Effector memory CD8-positive, alpha-beta T cell (primary cell): Measurements from ENCODE around the gene KRT72.

Experiments
- ATAC-seq: fragments of 150-1000 bp; cut with Tn5 transposase; replicated peaks from 2 replicates; pipeline ENCODE4 v1.10.0; 2021; ENCODE audit warnings: mild to moderate bottlenecking, moderate library complexity
- DNase-seq, 3 experiments: peaks; one replicate each; pipeline ENCODE4 v3.0.0; 2021
- H3K27ac Mint-ChIP-seq, 2 donors: one replicate each; pipeline ENCODE4 v1.8.0; 2022; ENCODE audit warnings: mild to moderate bottlenecking in 2 of 2, mixed read lengths in 2 of 2, moderate library complexity in 2 of 2
- H3K27me3 Mint-ChIP-seq, 2 donors: one replicate each; pipeline ENCODE4 v1.8.0; 2022; ENCODE audit warnings: mixed read lengths in 2 of 2
- H3K36me3 Mint-ChIP-seq: one replicate; pipeline ENCODE4 v1.8.0; 2022; ENCODE audit warnings: mild to moderate bottlenecking, moderate library complexity, mixed read lengths; ENCODE audit not compliant: insufficient read depth
- H3K4me1 Mint-ChIP-seq, 2 donors: one replicate each; pipeline ENCODE4 v1.8.0; 2022; ENCODE audit warnings: low read depth in 2 of 2, mixed read lengths in 2 of 2
- H3K4me3 Mint-ChIP-seq, 2 donors: one replicate each; pipeline ENCODE4 v1.8.0; 2022; ENCODE audit warnings: mild to moderate bottlenecking in 2 of 2, mixed read lengths in 2 of 2, moderate library complexity in 2 of 2
- H3K9me3 Mint-ChIP-seq, 2 donors: one replicate each; pipeline ENCODE4 v1.8.0; 2022; ENCODE audit warnings: mixed read lengths in 2 of 2

The KRT72 gene

GRCh38 chr12:52555577-52555976 lies 45.7 kb downstream of the KRT72 start:
- DNase-seq, result peak in 2 of 3 experiments; percentile 23 to 38
- H3K9me3 Mint-ChIP-seq, result no peaks in the 10 kb centered on the region

GRCh38 chr12:52552681-52553195 lies 48.5 kb downstream of the KRT72 start, which contains the start of gene KRT71:
TSS of gene KRT71 (minus strand) at chr12:52553145. CDS start at chr12:52553077, 68 bp downstream.
- ATAC-seq, result no peak
- H3K36me3 Mint-ChIP-seq, result peaks cover 3% of the 10 kb centered on the region
- H3K9me3 Mint-ChIP-seq, result no peaks in the 10 kb centered on the region
- peaks cover 28 to 45% of the 10 kb centered on the region in 2 donors for H3K4me1 Mint-ChIP-seq
- H3K27me3 Mint-ChIP-seq, result peaks cover 0 to 44% of the 10 kb centered on the region in 2 donors
- no peak for DNase-seq
- H3K4me3 Mint-ChIP-seq, result peak within 1 kb of the TSS in 1 of 2 donors; percentile 20
- H3K27ac Mint-ChIP-seq, result peak within 1 kb of the TSS in 1 of 2 donors; percentile 77

More at GRCh38 chr12:52555577-52555976, 45.7 kb downstream of the KRT72 start:
- peak overlapping the region; percentile 62 to 68 for H3K4me3 Mint-ChIP-seq
- peaks cover 0 to 43% of the 10 kb centered on the region in 2 donors for H3K27me3 Mint-ChIP-seq
- peaks cover 7% of the 10 kb centered on the region for H3K36me3 Mint-ChIP-seq
- peak overlapping the region; percentile 36 to 88 for H3K27ac Mint-ChIP-seq
- peaks cover 42 to 69% of the 10 kb centered on the region in 2 donors for H3K4me1 Mint-ChIP-seq
- ATAC-seq, result peak; percentile 41

- no peak for DNase-seq
- Mint-ChIP-seq H3K4me3 (no peak overlapping the region), H3K27ac (no peak overlapping the region), H3K36me3 (peaks cover 3% of the 10 kb centered on the region), H3K27me3 (peaks cover 0 to 46% of the 10 kb centered on the region in 2 donors), H3K9me3 (no peaks in the 10 kb centered on the region), H3K4me1 (peaks cover 28 to 46% of the 10 kb centered on the region in 2 donors)
- ATAC-seq, result no peak
These were observed 49.2 kb downstream of the KRT72 start for GRCh38 chr12:52552055-52552454.

GRCh38 chr12:52551216-52551865 lies 49.9 kb downstream of the KRT72 start:
- Mint-ChIP-seq H3K36me3 (peaks cover 3% of the 10 kb centered on the region), H3K4me3 (no peak overlapping the region), H3K4me1 (peaks cover 27 to 45% of the 10 kb centered on the region in 2 donors)

GRCh38 chr12:52546126-52546525 lies 55.1 kb downstream of the KRT72 start:
- H3K36me3 Mint-ChIP-seq, result no peaks in the 10 kb centered on the region
- H3K4me1 Mint-ChIP-seq, result peaks cover 21 to 32% of the 10 kb centered on the region in 2 donors
- no peaks in the 10 kb centered on the region for H3K9me3 Mint-ChIP-seq
- ATAC-seq, result no peak
- no peak overlapping the region for H3K27ac Mint-ChIP-seq
- no peak overlapping the region for H3K4me3 Mint-ChIP-seq
- DNase-seq, result no peak
- H3K27me3 Mint-ChIP-seq, result peaks cover 0 to 67% of the 10 kb centered on the region in 2 donors

More at GRCh38 chr12:52551216-52551865, 49.9 kb downstream of the KRT72 start:
- no peak overlapping the region for H3K27ac Mint-ChIP-seq
- no peaks in the 10 kb centered on the region for H3K9me3 Mint-ChIP-seq
- H3K27me3 Mint-ChIP-seq, result peaks cover 0 to 53% of the 10 kb centered on the region in 2 donors
- DNase-seq (no peak), ATAC-seq (no peak)

- ATAC-seq, result no peak
- Mint-ChIP-seq H3K27me3 (peaks cover 0 to 62% of the 10 kb centered on the region in 2 donors), H3K9me3 (no peaks in the 10 kb centered on the region), H3K4me3 (no peak overlapping the region), H3K27ac (no peak overlapping the region), H3K36me3 (no peaks in the 10 kb centered on the region), H3K4me1 (peaks cover 20 to 32% of the 10 kb centered on the region in 2 donors)
- DNase-seq, result no peak
These were observed 57.0 kb downstream of the KRT72 start for GRCh38 chr12:52543985-52544883.

- H3K9me3 Mint-ChIP-seq, result no peaks in the 10 kb centered on the region
- DNase-seq (no peak), ATAC-seq (no peak)
- H3K36me3 Mint-ChIP-seq, result no peaks in the 10 kb centered on the region
- peaks cover 0 to 59% of the 10 kb centered on the region in 2 donors for H3K27me3 Mint-ChIP-seq
- H3K4me1 Mint-ChIP-seq, result peaks cover 15 to 32% of the 10 kb centered on the region in 2 donors
- no peak overlapping the region for H3K4me3 Mint-ChIP-seq
- peak overlapping the region in 1 of 2 donors; percentile 41 for H3K27ac Mint-ChIP-seq
These were observed 58.4 kb downstream of the KRT72 start for GRCh38 chr12:52542785-52543318.

GRCh38 chr12:52542157-52542556 lies 59.1 kb downstream of the KRT72 start:
- Mint-ChIP-seq H3K36me3 (no peaks in the 10 kb centered on the region), H3K27ac (peak overlapping the region in 1 of 2 donors; percentile 71), H3K4me3 (no peak overlapping the region), H3K27me3 (peaks cover 0 to 60% of the 10 kb centered on the region in 2 donors), H3K4me1 (peaks cover 10 to 25% of the 10 kb centered on the region in 2 donors), H3K9me3 (no peaks in the 10 kb centered on the region)
- ATAC-seq (no peak), DNase-seq (no peak)

GRCh38 chr12:52541709-52542108 lies 59.6 kb downstream of the KRT72 start:
- Mint-ChIP-seq H3K4me1 (peaks cover 10 to 23% of the 10 kb centered on the region in 2 donors), H3K36me3 (no peaks in the 10 kb centered on the region), H3K27ac (peak overlapping the region in 1 of 2 donors; percentile 71), H3K9me3 (no peaks in the 10 kb centered on the region), H3K4me3 (no peak overlapping the region), H3K27me3 (peaks cover 0 to 57% of the 10 kb centered on the region in 2 donors)
- no peak for DNase-seq
- no peak for ATAC-seq

GRCh38 chr12:52540531-52540930 lies 60.7 kb downstream of the KRT72 start:
- Mint-ChIP-seq H3K4me1 (peaks cover 8 to 14% of the 10 kb centered on the region in 2 donors), H3K4me3 (no peak overlapping the region)
- no peak for ATAC-seq

GRCh38 chr12:52539821-52540173 lies 61.5 kb downstream of the KRT72 start:
- H3K9me3 Mint-ChIP-seq, result no peaks in the 10 kb centered on the region
- ATAC-seq, result no peak
- no peak overlapping the region for H3K4me3 Mint-ChIP-seq
- peaks cover 8 to 12% of the 10 kb centered on the region in 2 donors for H3K4me1 Mint-ChIP-seq
- no peak for DNase-seq
- no peak overlapping the region for H3K27ac Mint-ChIP-seq
- H3K27me3 Mint-ChIP-seq, result peaks cover 0 to 40% of the 10 kb centered on the region in 2 donors
- no peaks in the 10 kb centered on the region for H3K36me3 Mint-ChIP-seq

More at GRCh38 chr12:52540531-52540930, 60.7 kb downstream of the KRT72 start:
- H3K27ac Mint-ChIP-seq, result no peak overlapping the region
- no peak for DNase-seq
- H3K36me3 Mint-ChIP-seq, result no peaks in the 10 kb centered on the region
- H3K27me3 Mint-ChIP-seq, result peaks cover 0 to 48% of the 10 kb centered on the region in 2 donors
- H3K9me3 Mint-ChIP-seq, result no peaks in the 10 kb centered on the region

GRCh38 chr12:52539083-52539820 lies 62.0 kb downstream of the KRT72 start:
- no peak for DNase-seq
- no peak overlapping the region for H3K27ac Mint-ChIP-seq
- H3K9me3 Mint-ChIP-seq, result no peaks in the 10 kb centered on the region
- no peak for ATAC-seq
- no peaks in the 10 kb centered on the region for H3K36me3 Mint-ChIP-seq
- H3K27me3 Mint-ChIP-seq, result peaks cover 0 to 35% of the 10 kb centered on the region in 2 donors
- no peak overlapping the region for H3K4me3 Mint-ChIP-seq
- peaks cover 8 to 12% of the 10 kb centered on the region in 2 donors for H3K4me1 Mint-ChIP-seq
